Stimulated activated CD4-positive, alpha-beta T cell treated with anti-CD3 and anti-CD28 coated beads, Interleukin-15, amount 100 ng/mL, for 48 hours (primary cell): ENCODE measurements around the gene AGBL4.

Experiments used
- DNase-seq, 2 donors: peaks; one replicate each; pipeline ENCODE4 v3.0.0-alpha.2; 2020; ENCODE audit warnings: low read depth in 2 of 2

The AGBL4 gene

GRCh38 chr1:48767975-48768510 lies 1255.7 kb downstream of the AGBL4 start:
- no peak for DNase-seq

GRCh38 chr1:48765335-48765734 lies 1258.4 kb downstream of the AGBL4 start:
- DNase-seq = no peak

- no peak for DNase-seq
Observed at GRCh38 chr1:48761986-48762385, 1261.8 kb downstream of the AGBL4 start.

- no peak for DNase-seq
Observed at GRCh38 chr1:48761411-48761810, 1262.3 kb downstream of the AGBL4 start.

- DNase-seq = no peak
Observed at GRCh38 chr1:48760857-48761256, 1262.9 kb downstream of the AGBL4 start.

- no peak for DNase-seq
Observed at GRCh38 chr1:48758976-48759375, 1264.8 kb downstream of the AGBL4 start.

- no peak for DNase-seq
Observed at GRCh38 chr1:48757363-48757762, 1266.4 kb downstream of the AGBL4 start.

GRCh38 chr1:48756683-48757316 lies 1267.0 kb downstream of the AGBL4 start:
- no peak for DNase-seq

- DNase-seq = no peak
Observed at GRCh38 chr1:48753293-48753692, 1270.5 kb downstream of the AGBL4 start.

GRCh38 chr1:48750109-48750508 lies 1273.6 kb downstream of the AGBL4 start:
- DNase-seq = no peak

GRCh38 chr1:48749068-48749467 lies 1274.7 kb downstream of the AGBL4 start:
- no peak for DNase-seq

GRCh38 chr1:48746906-48747305 lies 1276.8 kb downstream of the AGBL4 start:
- no peak for DNase-seq

- no peak for DNase-seq
Observed at GRCh38 chr1:48744032-48744431, 1279.7 kb downstream of the AGBL4 start.

GRCh38 chr1:48743480-48743879 lies 1280.3 kb downstream of the AGBL4 start:
- DNase-seq = no peak

GRCh38 chr1:48741380-48741779 lies 1282.4 kb downstream of the AGBL4 start:
- no peak for DNase-seq

GRCh38 chr1:48740621-48741020 lies 1283.1 kb downstream of the AGBL4 start:
- no peak for DNase-seq

- DNase-seq = no peak
Observed at GRCh38 chr1:48739091-48739490, 1284.7 kb downstream of the AGBL4 start.

GRCh38 chr1:48738356-48738755 lies 1285.4 kb downstream of the AGBL4 start:
- DNase-seq = no peak

- no peak for DNase-seq
Observed at GRCh38 chr1:48735796-48736195, 1288.0 kb downstream of the AGBL4 start.

GRCh38 chr1:48730164-48730910 lies 1293.4 kb downstream of the AGBL4 start:
- no peak for DNase-seq

- DNase-seq = no peak
Observed at GRCh38 chr1:48728584-48728983, 1295.2 kb downstream of the AGBL4 start.

- DNase-seq = no peak
Observed at GRCh38 chr1:48726557-48727215, 1297.1 kb downstream of the AGBL4 start.

- no peak for DNase-seq
Observed at GRCh38 chr1:48726139-48726538, 1297.6 kb downstream of the AGBL4 start.
